Spleen (tissue), 7 donors: Measurements from ENCODE around the gene YPEL2.

Source experiments
- CTCF ChIP-seq, 11 experiments: fragments of 200-600 bp in 7 of 11; fragments of 450-650 bp in 4 of 11; sonication (generic) in 4 of 11; IDR thresholded peaks in 8 of 11; conservative IDR thresholded peaks in 3 of 11; 1 replicate in 7 of 11; 2 replicates in 4 of 11; pipeline versions ENCODE4 v1.4.0 to v1.8.0; 2016 to 2021; ENCODE audit warnings: antibody characterized with exemption in 11 of 11, inconsistent platforms in 4 of 11, mild to moderate bottlenecking in 1 of 11
- POLR2A ChIP-seq, 3 donors: fragments of 450-650 bp; IDR thresholded peaks; one replicate each; pipeline ENCODE4 v1.5.1; 2017; ENCODE audit warnings: antibody characterized with exemption in 3 of 3, mild to moderate bottlenecking in 1 of 3
- donor health status: DM: no; HTN: no; CAD: no; lungs with moderate emphysema.
- donor health status: DM: no; HTN: no; CAD: no.
- donor health status: DM: no; HTN: no; CAD: no.

- TF ChIP-seq POLR2A (IDR thresholded peaks at IDR 0.05) (no peak), CTCF (IDR thresholded peaks at IDR 0.05 in 8 of 11, conservative IDR thresholded peaks at IDR 0.05 in 3 of 11) (no peak)
Observed at GRCh38 chr17:59378675-59379074, 47.2 kb downstream of the YPEL2 start.
